ENCODE data around the gene PRM3.

DNA sequence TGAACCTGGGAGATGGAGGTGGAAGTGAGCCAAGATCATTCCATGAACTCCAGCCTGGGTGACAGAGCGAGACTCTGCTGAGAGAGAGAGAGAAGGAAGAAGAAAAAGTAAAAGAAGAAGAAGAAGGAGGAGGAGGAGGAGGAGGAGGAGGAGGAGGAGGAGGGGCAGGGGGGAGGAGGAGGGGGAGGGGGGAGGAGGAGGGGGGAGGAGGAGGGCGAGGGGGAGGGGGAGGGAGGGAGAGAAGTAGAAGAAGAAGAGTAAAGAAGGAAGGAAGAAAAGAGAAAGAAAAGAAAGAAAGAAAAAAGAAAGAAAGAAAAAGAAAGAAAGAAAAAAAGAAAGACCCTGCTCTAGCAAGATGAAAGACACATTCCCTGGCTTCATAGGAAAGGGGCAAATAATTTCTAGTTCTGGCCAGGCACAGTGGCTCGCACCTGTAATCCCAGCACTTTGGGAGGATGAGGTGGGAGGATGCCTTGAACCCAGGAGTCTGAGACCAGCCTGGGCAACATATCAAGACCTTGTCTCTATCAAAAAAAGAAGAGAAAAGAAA is 41.1 kb downstream of the PRM3 start:
- TF ChIP-seq, protein P1, sequence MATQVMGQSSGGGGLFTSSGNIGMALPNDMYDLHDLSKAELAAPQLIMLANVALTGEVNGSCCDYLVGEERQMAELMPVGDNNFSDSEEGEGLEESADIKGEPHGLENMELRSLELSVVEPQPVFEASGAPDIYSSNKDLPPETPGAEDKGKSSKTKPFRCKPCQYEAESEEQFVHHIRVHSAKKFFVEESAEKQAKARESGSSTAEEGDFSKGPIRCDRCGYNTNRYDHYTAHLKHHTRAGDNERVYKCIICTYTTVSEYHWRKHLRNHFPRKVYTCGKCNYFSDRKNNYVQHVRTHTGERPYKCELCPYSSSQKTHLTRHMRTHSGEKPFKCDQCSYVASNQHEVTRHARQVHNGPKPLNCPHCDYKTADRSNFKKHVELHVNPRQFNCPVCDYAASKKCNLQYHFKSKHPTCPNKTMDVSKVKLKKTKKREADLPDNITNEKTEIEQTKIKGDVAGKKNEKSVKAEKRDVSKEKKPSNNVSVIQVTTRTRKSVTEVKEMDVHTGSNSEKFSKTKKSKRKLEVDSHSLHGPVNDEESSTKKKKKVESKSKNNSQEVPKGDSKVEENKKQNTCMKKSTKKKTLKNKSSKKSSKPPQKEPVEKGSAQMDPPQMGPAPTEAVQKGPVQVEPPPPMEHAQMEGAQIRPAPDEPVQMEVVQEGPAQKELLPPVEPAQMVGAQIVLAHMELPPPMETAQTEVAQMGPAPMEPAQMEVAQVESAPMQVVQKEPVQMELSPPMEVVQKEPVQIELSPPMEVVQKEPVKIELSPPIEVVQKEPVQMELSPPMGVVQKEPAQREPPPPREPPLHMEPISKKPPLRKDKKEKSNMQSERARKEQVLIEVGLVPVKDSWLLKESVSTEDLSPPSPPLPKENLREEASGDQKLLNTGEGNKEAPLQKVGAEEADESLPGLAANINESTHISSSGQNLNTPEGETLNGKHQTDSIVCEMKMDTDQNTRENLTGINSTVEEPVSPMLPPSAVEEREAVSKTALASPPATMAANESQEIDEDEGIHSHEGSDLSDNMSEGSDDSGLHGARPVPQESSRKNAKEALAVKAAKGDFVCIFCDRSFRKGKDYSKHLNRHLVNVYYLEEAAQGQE (IDR thresholded peaks at IDR 0.05; ENCODE audit: low read depth), result no peak
- TF ChIP-seq EP300 (IDR thresholded peaks at IDR 0.05; ENCODE audit: borderline replicate concordance) (no peak), TEAD4 (IDR thresholded peaks at IDR 0.05) (no peak), RAD21 (IDR thresholded peaks at IDR 0.05; ENCODE audit: low read depth) (no peak), TAF1 (IDR thresholded peaks at IDR 0.05; ENCODE audit: low read depth) (no peak), TCF12 (IDR thresholded peaks at IDR 0.05; ENCODE audit: low read depth) (no peak), EGR1 (IDR thresholded peaks at IDR 0.05) (no peak), CEBPB (IDR thresholded peaks at IDR 0.05) (no peak), ZBTB7A (IDR thresholded peaks at IDR 0.05; ENCODE audit: low read depth) (no peak), FOXM1 (IDR thresholded peaks at IDR 0.05; ENCODE audit: borderline replicate concordance, low read depth) (no peak), NFIC (IDR thresholded peaks at IDR 0.05) (no peak)
- TF ChIP-seq, protein P2, sequence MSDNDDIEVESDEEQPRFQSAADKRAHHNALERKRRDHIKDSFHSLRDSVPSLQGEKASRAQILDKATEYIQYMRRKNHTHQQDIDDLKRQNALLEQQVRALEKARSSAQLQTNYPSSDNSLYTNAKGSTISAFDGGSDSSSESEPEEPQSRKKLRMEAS (IDR thresholded peaks at IDR 0.05), result no peak
- TF ChIP-seq, protein P3, sequence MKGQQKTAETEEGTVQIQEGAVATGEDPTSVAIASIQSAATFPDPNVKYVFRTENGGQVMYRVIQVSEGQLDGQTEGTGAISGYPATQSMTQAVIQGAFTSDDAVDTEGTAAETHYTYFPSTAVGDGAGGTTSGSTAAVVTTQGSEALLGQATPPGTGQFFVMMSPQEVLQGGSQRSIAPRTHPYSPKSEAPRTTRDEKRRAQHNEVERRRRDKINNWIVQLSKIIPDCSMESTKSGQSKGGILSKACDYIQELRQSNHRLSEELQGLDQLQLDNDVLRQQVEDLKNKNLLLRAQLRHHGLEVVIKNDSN (IDR thresholded peaks at IDR 0.05), result no peak

Data from Ishikawa (cell line).